Esophagus muscularis mucosa (tissue), 3 donors: ENCODE data around the gene SPOCK1.

Experiments
- CTCF ChIP-seq, 3 experiments: fragments of 200-600 bp in 2 of 3; fragments of 450-650 bp in 1 of 3; sonication (generic) in 2 of 3; IDR thresholded peaks; one replicate each; pipeline ENCODE4 v1.5.1; 2017 to 2019; ENCODE audit warnings: antibody characterized with exemption in 3 of 3, mild to moderate bottlenecking in 2 of 3, moderate library complexity in 1 of 3
- POLR2A ChIP-seq: fragments of 450-650 bp; IDR thresholded peaks from one replicate; pipeline ENCODE4 v1.6.1; 2017; ENCODE audit warnings: antibody characterized with exemption, moderate library complexity, mild to moderate bottlenecking, low read depth
- POLR2AphosphoS5 ChIP-seq, 2 donors: sonication (generic); formaldehyde crosslinking; IDR thresholded peaks; one replicate each; pipeline ENCODE4 v1.6.1; 2017; ENCODE audit warnings: antibody characterized with exemption in 2 of 2

- TF ChIP-seq CTCF (IDR thresholded peaks at IDR 0.05) (no peak), POLR2AphosphoS5 (IDR thresholded peaks at IDR 0.05) (no peak), POLR2A (no peak)
Measured at GRCh38 chr5:137004279-137004678, 494.8 kb downstream of the SPOCK1 start.
